Body of pancreas (tissue), 4 donors: ENCODE data around the gene CREBZF. TPM values are rescaled to one million over a fixed set of nuclear protein-coding genes. Genes with fewer than 3 reads are reported as not detected.

ENCODE experiments used
- ATAC-seq: fragments of 150-250 bp; one replicate; pipeline ENCODE4 v1.9.1; 2016
- DNase-seq, 4 donors: peaks; one replicate each; pipeline ENCODE4 v3.0.0-alpha.2; 2019
- H3K27ac ChIP-seq, 4 donors: fragments of 200-600 bp; sonication (generic); 1 replicate in 3 of 4; 2 replicates in 1 of 4; pipeline versions ENCODE4 v1.5.1 to v1.6.1; 2016 to 2019; ENCODE audit warnings: mild to moderate bottlenecking in 1 of 4, mixed read lengths in 1 of 4, moderate library complexity in 1 of 4
- H3K27me3 ChIP-seq, 2 donors: fragments of 200-600 bp; sonication (generic); one replicate each; pipeline ENCODE4 v1.6.0; 2016; ENCODE audit warnings: mild to moderate bottlenecking in 1 of 2
- H3K36me3 ChIP-seq, 2 donors: fragments of 200-600 bp; sonication (generic); replicated peaks in 1 of 2; 2 replicates each; pipeline ENCODE4 v1.5.1; 2016; ENCODE audit warnings: low read depth in 2 of 2; ENCODE audit not compliant: insufficient read depth in 1 of 2
- H3K4me1 ChIP-seq: fragments of 200-600 bp; sonication (generic); one replicate; pipeline ENCODE4 v1.6.0; 2016
- H3K4me3 ChIP-seq, 2 donors: fragments of 200-600 bp; sonication (generic); 1 replicate in 1 of 2; 2 replicates in 1 of 2; pipeline ENCODE4 v1.5.1; 2016 to 2019
- H3K9me3 ChIP-seq, 3 donors: fragments of 200-600 bp; sonication (generic); 1 replicate in 2 of 3; 2 replicates in 1 of 3; pipeline ENCODE4 v1.5.1; 2016
- POLR2A ChIP-seq, 3 donors: fragments of 450-650 bp; IDR thresholded peaks; one replicate each; pipeline ENCODE4 v1.6.1; 2016; ENCODE audit warnings: antibody characterized with exemption in 3 of 3, mild to moderate bottlenecking in 2 of 3
- WGBS, 2 donors: methylation state at CpG; one replicate each; pipeline ENCODE4 v1.1.5; 2017; 5-methylcytosine and 5-hydroxymethylcytosine counted together
- intact Hi-C: fragments of 100-400 bp; cut with DNase I; formaldehyde crosslinking; loops from one replicate; pipeline ENCODE4 v1.15.1; 2023
- total RNA-seq, 2 donors: library from RNA; depleted of rRNA; stranded (reverse); fragments of >200 nt; gene quantifications; one replicate each; pipeline ENCODE4 v1.1.0, GENCODE V29; 2016
- TF ChIP-seq, protein P1 (sequence below), 7 experiments: fragments of 450-650 bp in 4 of 7; fragments of 200-600 bp in 3 of 7; sonication (generic) in 3 of 7; IDR thresholded peaks; one replicate each; pipeline ENCODE4 v1.5.1; 2016 to 2019; ENCODE audit warnings: antibody characterized with exemption in 7 of 7

Gene CREBZF
- total RNA-seq, 2 donors from 2014 or later, result 65.9 to 151 TPM

DNA sequence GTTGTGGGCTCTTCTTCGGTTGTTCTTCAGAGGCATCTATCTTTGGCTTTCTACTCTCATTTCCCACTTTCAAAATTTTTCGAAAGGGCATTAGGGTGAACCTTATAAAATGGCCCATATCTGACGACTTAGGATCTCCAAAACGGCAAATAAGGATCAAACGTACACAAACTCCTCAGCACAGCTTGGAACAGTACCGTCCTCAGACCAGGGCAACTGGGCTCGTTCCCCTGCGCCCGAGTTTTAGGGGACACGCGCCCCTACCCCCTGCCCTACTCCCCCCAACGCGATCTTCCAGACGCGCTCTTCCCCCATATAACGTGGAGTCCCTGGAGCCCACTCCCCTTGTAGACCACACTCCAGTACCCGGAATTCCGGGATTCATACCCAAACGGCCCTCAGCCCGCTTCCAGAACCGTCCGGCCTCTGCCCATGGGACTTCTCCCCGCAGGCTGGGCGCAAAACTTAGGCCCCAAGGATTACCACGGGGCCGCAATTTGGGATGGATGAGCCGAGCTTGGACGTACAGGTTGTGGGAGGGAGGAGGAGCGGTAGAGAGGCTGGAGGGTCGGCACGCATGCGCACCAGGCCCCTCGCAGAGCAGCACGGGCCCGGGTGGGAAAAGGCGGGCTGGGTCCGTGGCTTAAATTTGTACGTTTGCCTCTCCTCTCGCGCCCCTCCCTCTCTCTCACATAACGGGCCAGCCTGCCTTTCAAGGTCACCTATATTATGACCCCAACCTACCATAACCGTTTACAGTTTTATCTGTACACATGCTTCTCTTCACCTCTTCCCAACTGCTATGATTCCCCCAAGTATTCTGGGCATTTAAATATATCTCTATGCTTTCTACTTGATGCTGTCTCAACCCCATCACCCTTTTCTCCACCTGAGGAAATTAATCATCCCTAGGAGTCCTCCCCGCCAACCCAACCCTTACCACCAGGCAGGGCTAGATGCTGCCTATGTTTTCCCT is 17.7 kb upstream of the CREBZF start:
- TF ChIP-seq, protein P1, sequence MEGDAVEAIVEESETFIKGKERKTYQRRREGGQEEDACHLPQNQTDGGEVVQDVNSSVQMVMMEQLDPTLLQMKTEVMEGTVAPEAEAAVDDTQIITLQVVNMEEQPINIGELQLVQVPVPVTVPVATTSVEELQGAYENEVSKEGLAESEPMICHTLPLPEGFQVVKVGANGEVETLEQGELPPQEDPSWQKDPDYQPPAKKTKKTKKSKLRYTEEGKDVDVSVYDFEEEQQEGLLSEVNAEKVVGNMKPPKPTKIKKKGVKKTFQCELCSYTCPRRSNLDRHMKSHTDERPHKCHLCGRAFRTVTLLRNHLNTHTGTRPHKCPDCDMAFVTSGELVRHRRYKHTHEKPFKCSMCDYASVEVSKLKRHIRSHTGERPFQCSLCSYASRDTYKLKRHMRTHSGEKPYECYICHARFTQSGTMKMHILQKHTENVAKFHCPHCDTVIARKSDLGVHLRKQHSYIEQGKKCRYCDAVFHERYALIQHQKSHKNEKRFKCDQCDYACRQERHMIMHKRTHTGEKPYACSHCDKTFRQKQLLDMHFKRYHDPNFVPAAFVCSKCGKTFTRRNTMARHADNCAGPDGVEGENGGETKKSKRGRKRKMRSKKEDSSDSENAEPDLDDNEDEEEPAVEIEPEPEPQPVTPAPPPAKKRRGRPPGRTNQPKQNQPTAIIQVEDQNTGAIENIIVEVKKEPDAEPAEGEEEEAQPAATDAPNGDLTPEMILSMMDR (IDR thresholded peaks at IDR 0.05), result no peak
- TF ChIP-seq POLR2A (IDR thresholded peaks at IDR 0.05), result peak in 2 of 3 donors; percentile 31 to 35
- WGBS, 2 donors, result 11% methylated on average over 42 to 43 of the region's 43 CpGs
- Histone ChIP-seq H3K9me3 (no peaks in the 10 kb centered on the region), H3K27ac (no peak overlapping the region), H3K4me3 (peak overlapping the region; percentile 28 to 34), H3K27me3 (no peaks in the 10 kb centered on the region), H3K4me1 (peaks cover 6% of the 10 kb centered on the region), H3K36me3 (no peaks in the 10 kb centered on the region)
- intact Hi-C loops, result no loop called here
- DNase-seq, result peak; percentile 67 to 80 (median 70)
- ATAC-seq, result peak; percentile 78

DNA sequence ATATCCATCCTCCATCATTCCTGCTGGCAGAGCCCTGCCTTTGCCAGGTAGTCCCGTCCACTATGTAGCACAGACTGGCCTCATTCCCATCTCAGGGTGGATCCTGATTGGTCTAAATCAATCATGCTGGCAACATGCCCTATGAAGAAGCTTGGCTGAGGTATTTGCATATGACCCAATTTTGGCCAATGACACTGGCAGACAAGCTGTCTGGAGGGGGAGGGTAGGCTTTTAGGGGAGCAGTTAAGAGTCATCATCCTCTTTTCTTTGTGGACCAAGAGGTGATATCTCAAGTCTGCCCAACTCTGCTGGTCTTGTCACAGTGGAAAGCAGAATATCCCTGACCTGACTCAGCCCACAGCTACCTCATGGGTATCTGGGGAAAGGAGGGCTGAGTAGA is 16.0 kb upstream of the CREBZF start:
- Histone ChIP-seq H3K27ac (no peak overlapping the region), H3K27me3 (no peaks in the 10 kb centered on the region), H3K9me3 (no peaks in the 10 kb centered on the region), H3K4me3 (no peak overlapping the region), H3K36me3 (no peaks in the 10 kb centered on the region), H3K4me1 (no peaks in the 10 kb centered on the region)
- ATAC-seq, result no peak
- WGBS, 2 donors, result 67 to 75% methylated on average over 1 of the region's 1 CpG
- intact Hi-C loops, result no loop called here
- no peak for DNase-seq
- no peak for TF ChIP-seq POLR2A (IDR thresholded peaks at IDR 0.05)
- TF ChIP-seq, protein P1 (IDR thresholded peaks at IDR 0.05), result no peak

GRCh38 chr11:85679576-85679975 is 14.6 kb upstream of the CREBZF start:
- 32 to 58% methylated on average over 4 of the region's 4 CpGs for WGBS, 2 donors
- Histone ChIP-seq H3K4me1 (no peaks in the 10 kb centered on the region), H3K27me3 (no peaks in the 10 kb centered on the region), H3K36me3 (no peaks in the 10 kb centered on the region), H3K9me3 (no peaks in the 10 kb centered on the region), H3K4me3 (no peak overlapping the region), H3K27ac (no peak overlapping the region)
- intact Hi-C loops, result no loop called here
- ATAC-seq, result no peak
- no peak for DNase-seq
- TF ChIP-seq, protein P1 (IDR thresholded peaks at IDR 0.05), result no peak
- no peak for TF ChIP-seq POLR2A (IDR thresholded peaks at IDR 0.05)

DNA sequence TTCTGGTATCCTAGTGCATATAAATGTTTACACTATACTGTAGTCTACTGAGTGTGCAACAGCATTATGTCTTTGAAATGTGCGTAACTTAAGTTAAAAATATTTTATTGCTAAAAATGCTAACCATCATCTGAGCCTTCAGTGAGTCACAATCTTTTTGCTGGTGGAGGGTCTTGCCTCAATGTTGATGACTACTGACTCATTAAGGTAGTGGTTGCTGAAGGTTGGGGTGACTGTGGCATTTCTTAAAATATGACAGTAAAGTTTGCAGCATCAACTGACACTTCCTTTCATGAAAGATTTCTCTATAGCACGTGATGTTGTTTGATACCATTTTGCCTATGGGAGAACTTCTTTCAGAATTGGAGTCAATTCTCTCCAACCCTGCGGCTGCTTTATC is 8.5 kb upstream of the CREBZF start:
- Histone ChIP-seq H3K27me3 (no peaks in the 10 kb centered on the region), H3K9me3 (no peaks in the 10 kb centered on the region)

More for the DNA sequence above, 8.5 kb upstream of the CREBZF start:
- H3K4me3 ChIP-seq, result no peak overlapping the region
- H3K27ac ChIP-seq, result no peak overlapping the region
- DNase-seq (no peak), ATAC-seq (no peak)
- H3K4me1 ChIP-seq, result no peaks in the 10 kb centered on the region
- WGBS, 2 donors, result 86 to 97% methylated on average over 3 of the region's 3 CpGs
- TF ChIP-seq POLR2A (IDR thresholded peaks at IDR 0.05), result no peak
- TF ChIP-seq, protein P1 (IDR thresholded peaks at IDR 0.05), result no peak
- no peaks in the 10 kb centered on the region for H3K36me3 ChIP-seq
- intact Hi-C loops, result no loop called here
